ENCODE measurements around the gene ERV3-1.
A peak's percentile ranks its signal among the peaks of the same experiment; 100 is the strongest.
"Not testable (repeated sequence)": the region's sequence is repeated elsewhere in the genome, so short reads cannot be mapped to it uniquely, and the experiment has no call there.

ERV3-1 gene

DNA sequence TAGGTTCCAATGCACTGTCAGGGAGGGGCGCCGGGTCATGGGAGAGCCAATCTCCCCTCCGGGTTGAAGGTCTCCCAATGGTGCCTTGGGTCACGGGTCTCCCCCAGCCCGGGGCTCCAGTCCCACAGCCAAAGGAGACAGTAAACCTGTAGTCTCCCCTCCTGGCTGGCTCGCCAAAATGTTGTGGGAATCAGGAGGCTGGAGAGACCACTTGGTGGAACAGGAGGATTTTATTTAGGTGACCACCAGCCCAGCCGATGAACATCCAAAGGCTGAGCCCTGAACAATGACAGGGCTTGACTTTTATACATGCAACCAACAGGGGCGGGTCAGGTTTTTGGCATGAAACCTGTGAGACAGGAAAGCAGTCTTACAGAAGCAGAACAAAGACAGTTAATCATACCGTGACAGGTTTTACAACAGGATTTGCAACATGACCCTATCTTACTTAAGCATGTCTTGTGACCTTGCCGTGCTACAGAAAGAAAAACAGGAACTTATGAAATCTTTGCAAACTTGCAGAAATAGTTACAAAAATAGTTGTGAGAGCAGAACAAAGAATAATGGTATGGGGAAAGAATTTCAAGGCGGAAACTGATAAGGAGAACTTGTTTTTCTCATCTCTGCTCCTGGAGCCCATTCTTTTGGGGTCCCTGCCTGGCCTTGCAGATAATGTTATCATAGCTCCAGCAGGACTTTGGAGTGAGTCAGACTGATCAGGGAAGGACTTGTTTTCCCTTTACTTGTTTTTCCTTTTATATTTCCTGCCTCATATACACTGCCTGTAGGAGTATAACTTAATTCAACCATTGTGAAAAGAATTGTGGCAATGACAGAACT, 7.1 kb downstream of the ERV3-1 start:
- no peak for DNase-seq

DNA sequence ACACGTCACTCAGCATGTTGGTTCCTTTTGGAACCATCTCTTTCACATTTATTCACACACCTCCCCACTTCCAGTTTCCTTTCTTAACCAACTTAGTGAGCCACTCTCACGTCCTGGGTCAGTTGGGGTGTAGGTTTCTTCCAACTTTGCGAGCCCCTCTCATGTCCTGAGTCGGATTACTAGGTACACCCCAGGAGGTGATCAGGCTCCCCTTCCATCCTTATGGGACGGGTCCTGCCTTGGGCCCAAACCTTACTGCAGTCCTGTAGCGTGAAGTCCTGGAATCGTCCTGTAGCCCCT, 7.7 kb downstream of the ERV3-1 start:
- DNase-seq = no peak

DNA sequence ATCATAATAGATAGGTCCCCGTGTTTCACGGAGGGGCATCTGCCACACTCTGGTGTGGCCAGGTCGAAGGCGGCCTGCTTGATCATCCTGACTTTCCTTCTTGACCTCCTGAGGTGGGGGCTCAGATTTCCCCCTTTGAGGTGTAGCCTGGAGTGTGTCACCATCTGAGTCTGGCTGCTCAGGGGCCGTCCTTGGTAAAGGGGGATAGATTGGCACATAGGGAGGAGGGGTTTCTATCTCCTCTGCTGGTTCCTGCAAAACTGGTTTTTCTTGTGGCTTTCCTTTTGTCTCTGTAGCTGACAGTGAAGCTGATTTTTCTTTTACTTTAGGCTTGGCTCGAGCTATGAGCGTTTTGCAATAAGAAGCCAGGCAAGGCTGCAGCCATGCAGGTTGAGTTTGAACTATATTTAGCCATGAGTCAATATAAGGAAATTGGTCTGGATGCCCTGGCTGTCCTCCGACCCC, 8.5 kb downstream of the ERV3-1 start:
- no peak for DNase-seq

DNA sequence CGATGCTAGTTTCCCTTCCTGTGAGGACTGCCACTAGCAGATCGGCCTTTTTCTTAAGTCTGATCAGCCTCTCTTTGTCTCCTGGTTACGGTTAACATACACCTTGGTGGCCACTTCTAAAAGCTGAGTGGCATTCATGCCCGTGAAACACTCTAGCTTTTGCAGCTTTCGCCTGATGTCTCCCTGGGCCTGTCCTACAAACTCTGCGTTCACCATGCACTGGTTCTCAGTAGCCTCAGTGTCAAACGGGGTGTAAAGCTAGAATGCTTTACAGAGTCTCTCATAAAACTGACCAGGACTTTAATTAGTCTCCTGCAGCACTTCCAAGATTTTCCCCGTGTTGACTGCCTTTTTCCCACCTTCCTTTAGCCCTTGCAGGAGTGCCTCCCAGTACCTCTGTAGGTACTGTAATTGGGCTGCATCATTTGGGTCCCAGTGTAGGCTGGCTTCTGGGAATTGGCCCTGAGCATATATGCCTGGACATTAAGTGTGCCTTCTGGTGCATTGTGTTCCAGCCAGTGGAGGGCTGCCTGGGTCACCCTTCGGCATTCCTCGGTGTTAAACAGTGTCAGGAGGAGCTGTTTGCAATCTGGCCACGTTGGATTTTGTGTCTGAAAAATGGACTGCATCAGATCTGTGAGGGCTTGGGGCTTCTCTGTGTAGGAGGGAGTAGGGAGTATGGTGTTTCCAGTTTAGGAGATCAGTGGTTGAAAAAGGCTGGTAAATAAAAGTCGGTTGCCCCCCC, 9.2 kb downstream of the ERV3-1 start:
- DNase-seq = no peak

DNA sequence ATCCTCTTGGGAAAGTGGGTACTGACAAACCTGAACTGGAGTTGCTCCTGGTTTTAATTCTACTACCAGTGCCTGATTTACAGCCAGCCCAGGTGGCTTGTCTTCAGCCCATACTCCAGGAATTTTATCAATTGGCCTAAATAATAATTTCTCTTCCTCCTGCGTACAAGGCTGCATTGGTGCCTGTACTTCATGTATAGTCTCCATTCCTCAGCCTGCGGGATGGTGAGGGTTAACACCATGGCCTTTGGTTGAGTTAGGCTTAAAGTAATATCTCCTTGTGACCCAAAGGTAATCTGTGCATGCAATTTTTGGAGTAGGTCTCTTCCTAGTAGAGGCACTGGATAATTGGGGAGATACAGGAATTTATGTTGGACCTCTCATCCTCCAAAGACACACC, 10.2 kb downstream of the ERV3-1 start:
- no peak for DNase-seq

DNA sequence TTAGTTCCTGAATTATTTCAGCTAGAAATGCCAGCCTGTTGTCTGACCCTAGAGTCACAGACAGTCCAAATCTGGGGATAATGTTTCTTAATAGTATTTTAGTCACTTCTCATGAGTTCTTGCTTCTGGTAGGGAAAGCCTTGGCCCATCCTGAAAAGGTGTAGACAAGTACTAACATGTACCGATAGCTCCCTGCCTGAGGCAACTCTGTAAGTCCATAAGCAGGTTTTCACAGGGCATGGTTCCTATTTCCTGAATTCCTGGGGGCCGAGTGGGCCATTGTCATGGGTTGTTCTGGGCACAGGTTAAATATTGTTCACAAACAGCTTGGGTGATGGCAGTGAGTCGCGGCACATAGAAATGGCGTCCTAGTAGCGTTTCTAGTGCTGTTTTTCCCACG, 12.6 kb downstream of the ERV3-1 start:
- DNase-seq = no peak

DNA sequence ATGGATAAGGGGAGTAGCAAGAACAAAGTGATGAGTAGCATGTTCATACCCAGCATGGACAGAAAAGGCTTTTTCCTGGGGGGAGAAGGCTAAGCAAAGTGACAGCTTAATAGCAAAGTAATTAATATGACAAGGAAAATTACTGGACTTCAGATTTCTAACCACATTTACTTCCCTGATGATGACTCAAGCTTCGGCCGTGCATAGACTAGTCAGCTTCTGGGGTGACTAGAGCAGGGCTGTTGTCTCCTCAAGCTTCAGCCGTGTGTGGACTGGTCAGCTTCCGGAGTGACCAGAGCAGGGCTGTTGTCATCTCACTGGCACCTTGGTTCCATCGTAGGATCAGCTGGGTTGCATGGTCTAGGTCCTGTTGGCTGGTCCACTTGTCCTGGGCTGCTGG, 13.5 kb downstream of the ERV3-1 start:
- no peak for DNase-seq

DNA sequence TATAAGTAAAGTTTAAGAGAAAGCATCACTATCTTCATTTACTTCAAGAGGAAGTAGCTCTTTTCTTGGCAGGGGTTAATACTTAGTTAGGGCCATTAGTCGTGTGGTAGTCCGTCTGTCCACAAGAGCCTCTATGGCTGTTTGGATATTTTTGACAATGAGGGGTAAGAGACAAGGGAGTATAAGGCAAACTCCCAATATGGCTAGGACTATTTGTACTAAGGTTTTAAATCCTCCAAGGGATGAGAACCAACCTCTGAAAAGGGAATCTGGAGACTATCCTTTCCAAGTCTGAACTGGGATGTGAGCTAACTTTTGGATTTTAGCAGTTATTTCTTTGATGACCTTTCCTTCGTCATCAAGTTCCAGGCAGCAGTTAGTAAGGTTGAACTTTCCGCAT, 15.6 kb downstream of the ERV3-1 start, which contains the start of gene ZNF117:
ZNF117 (minus strand) TSS at position 101 of the 400 bp plus-strand sequence.
- DNase-seq = no peak

DNA sequence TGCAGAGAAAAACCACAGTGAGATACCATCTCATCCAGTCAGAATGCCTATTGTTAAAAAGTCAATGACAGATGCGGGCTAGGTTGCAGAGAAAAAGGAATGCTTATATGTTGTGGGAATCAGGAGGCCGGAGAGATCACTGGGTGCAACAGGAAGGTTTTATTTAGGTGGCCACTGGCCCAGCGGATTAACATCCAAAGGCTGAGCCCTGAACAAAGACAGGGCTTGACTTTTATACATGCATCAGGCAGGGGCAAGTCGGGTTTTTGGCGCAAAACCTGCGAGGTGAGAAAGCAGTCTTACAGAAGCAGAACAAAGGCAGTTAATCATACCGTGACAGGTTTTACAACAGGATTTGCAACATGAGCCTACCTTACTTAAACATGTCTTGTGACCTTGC, 16.3 kb downstream of the ERV3-1 start:
- DNase-seq = no peak

DNA sequence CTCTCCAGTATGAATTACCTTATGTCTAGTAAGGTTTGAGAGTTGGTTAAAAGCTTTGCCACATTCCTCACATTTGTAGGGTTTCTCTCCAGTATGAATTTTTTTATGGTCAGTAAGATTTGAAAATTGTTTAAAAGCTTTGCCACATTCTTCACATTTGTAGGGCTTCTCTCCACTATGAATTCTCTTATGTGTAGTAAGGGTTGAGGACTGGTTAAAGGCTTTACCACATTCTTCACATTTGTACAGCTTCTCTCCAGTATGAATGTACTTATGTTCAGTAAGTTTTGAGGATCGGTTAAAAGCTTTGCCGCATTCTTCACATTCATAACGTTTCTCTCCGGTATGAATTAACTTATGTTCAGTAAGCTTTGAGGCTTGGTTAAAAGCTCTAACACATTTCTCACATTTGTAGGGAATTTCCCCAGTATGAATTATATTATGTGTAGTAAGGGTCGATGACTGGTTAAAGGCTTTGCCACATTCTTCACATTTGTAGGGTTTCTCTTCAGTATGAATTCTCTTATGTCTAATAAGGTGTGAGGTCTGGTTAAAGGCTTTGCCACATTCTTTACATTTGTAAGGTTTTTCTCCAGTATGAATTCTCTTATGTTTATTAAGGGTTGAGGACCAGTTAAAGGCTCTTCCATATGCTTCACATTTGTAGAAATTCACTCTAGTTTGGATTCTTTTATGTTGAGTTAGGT, 27.8 kb downstream of the ERV3-1 start:
- DNase-seq = no peak

DNA sequence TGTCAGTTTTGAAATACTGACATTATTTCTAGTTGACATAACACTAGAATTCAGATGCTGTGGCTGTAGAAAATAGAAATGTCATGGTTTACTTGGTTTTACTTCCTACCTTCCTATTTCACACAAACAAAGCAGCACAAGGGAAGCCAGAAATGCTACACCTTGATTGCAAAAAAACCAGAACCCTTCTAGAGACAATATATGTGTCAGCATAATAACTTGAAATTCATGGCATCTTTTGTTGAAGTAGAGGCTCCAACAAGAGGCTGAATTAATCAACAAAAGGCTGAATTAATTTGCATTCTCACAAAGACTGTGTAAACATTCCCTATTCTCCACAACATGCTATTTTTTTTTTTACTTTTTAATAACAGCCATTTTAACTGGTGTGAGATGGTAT, 40.9 kb downstream of the ERV3-1 start:
- no peak for DNase-seq

DNA sequence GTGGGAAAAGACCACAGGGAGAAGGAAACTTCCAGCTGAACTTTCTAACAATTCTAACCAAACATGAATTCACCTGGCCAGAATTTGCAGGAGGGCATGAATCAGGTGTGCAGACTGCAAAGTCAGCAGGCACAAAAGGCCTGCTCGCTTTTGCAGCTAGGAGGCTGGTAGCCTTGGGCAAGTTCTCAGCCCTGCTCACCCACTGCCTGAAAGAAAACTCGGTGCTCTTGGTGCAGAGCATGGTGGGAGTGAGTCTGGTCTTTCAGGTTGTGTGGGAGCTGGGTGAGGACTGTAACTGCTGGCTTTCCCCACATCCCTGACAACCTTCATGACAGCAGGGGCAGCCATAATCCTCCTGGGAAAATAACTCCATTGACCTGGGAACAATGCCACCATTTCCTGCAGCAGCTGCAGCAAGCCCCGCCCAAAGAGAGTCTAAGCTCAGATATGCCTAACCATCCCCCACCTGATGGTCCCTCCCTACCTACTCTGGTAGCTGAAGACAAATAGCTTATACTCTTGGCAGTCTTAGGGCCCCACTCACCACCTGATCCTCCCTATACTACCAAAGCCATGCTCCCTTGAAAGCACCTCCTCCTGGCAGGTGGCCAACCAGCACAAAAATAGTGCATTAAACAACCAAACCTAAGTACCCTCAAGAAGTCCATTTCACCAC, 47.3 kb downstream of the ERV3-1 start:
- DNase-seq = no peak

DNA sequence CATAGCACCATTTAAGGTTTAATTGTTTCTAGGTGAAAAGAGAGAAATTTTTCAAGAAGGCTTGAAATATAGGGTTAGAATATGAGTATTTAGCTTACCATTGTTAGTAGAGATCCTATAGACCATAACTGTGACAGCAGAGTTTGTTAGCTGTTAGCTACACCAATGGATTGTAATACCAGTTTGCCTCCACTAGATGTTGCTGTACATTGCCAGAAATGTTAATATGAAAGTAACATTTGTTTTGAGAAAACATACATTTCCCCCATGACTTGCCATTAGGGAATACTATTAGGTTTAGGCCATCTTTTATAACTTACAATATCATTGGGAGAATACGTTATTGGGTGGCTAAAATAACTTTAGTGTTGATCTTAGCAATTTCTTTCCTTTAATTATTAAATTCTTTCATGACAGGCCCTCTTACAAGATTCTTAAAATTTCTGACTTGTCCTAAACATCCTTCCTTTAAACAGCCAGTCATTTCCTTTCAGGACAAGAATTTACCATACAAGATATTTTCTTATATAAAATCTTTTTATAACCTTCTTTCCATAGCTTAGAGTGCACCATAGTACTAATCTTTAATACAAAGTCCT, 55.1 kb downstream of the ERV3-1 start:
- DNase-seq = peak; percentile 6

DNA sequence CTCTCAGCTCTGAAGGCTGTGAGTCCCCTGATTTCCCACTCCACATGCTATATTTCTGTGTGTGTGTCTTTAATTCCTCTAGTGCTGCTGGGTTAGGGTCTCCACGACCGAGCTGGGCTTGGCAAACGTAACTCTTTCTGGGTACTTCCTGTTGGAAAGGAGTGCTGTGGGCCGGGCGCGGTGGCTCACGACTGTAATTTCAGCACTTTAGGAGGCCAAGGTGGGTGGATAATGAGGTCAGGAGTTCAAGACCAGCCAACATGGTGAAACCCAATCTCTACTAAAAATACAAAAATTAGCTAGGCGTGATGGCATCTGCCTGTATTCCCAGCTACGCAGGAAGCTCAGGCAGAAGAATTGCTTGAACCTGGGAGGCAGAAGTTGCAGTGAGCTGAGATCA, 55.8 kb downstream of the ERV3-1 start:
- not testable (repeated sequence) for DNase-seq

DNA sequence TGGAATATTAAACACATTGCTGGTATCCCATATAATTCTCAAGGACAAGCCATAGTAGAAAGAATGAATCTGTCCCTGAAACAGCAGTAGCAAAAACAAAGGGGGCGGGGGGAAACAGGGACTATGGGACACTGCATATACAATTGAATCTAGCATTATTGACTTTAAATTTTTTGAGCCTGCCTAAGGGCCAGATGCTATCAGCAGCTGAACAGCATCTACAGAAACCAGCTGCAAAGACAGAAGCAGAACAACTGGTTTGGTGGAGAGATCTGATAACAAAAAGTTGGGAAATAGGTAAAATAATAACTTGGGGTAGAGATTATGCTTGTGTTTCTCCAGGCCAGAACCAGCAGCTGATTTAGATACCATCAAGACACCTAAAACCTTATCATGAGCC, 57.7 kb downstream of the ERV3-1 start:
- DNase-seq = not testable (repeated sequence)

DNA sequence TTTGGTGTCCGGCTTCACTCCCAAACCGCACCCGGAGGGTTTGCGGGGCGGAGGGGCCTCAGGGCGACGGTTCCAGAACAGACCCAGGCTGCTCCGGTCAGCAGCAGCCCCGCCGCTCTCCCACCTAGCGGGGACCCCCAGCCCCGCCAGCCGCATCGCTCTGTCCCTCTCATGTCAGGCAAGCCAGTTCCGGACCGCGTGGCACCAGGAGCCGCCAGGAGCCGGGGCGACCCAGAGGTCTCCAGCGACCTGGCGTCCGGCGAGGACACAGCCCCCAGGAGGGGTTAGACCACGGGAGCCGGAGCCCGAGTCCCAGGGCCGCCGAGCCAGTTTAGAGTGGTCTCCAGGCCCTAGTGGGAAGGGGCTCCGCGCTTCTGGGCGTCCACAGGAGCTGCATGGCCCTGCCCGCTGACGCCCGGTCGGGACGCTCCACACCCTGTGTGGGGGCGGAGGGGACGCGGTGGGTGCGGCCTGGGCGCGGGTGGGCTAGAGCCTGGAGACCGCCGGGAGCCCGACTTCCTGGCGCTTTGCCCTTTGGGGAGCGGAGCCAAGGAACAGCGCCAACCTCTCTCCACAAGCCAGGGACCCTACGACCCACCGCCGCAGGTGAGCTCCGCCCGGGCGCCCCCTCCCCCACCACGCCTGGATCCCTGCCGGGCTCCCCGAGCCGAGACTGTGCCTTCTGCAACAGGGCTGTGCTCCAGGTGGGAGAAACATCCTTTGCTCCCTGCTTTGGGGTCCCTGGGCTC, 59.1 kb downstream of the ERV3-1 start:
- DNase-seq = no peak

DNA sequence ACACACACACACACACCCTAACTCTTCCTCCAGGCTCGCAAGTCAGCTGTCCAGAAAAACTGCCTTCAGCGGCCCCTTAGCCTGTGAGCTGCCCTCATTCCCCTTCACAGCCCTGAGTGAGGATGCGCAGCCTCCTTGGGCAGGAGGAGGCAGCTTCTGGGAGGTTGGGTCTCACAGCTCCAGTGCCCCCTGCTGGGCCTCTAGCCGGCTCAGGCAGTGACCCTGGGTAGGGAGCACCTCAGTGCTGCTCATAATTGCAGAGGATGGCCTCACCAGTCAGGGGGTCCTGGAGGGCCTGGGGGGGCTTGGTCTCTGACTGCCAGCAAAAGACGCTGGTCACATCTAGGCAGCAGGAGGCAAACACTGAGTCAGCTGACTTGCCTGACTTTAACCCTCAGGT, 59.7 kb downstream of the ERV3-1 start:
- no peak for DNase-seq

DNA sequence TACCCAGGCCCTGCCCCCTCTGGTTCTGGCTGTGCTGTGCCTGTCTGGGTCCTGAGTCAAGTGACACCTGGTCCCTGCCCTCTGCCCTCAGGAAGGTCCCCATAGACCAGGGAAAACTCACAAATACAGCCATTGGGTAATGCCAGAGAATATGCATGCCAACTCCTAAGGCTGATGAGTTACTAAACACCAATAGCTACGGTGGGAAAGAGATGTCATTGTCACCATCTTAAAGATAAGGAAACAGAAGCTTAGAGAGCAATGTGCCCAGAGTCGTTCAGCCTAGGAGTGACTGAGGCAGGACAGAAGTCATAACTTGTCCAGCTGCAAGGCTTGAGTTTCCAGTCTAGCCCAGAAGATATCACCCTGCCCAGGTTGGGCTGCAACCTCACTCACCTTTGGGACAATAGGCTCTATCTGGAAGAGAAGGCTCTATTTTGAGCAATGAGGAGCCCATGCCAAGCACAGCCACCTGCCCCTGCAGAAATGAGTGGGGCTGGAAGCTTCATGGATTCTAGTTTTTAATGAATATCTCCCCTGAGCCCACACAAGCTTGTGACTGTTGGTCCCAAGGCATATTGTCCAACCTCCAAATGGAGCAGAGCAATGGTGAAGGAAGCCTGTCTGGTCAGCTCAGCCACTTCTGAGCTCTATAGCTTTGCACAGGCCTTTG, 60.8 kb downstream of the ERV3-1 start:
- DNase-seq = no peak

DNA sequence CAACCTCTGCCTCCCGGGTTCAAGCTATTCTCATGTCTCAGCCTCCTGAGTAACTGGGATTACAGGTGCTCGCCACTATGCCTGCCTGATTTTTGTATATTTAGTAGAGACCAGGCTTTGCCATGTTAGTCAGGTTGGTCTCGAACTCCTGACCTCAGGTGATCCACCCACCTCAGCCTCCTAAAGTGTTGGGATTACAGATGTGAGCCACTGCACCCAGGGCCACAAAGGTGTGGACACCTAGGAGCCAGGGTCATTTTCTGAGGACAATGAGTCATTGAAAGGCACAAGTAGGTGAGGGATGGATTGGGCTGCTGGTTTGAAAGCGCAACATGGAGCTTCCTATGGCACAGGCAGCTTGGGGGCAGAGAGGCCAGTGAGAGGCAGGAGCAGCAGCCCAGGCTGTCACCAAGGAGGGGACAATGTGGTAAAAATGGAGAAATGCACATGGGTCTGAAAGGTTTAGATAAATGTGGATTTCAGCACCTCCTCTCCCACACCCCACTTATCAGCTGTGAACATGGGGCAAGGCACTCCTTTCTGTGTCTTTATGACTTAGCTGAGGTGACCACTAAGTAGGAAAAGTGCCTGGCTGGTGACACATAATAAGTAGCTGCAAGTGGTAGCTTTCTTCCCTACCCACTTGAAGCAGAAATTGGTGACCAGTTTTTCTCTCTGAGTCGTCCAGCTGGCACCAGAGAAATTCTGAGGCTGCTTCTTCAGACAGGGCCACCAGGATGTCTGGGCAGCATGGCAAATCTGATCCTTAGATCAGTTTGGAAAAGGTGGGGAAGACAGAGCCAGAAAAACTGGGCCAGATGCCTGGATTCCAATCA, 61.6 kb downstream of the ERV3-1 start:
- DNase-seq = not testable (repeated sequence)
